H1 (cell line): ENCODE data around the gene RASGEF1C. TPM values are rescaled to one million over a fixed set of nuclear protein-coding genes. Genes with fewer than 3 reads are reported as not detected.

Experiments
- CTCF ChIA-PET: fragments of 300-600 bp; sonication (Branson Sonifier 250); formaldehyde crosslinking; loops from one replicate; lab custom pipeline; 2021; ENCODE audit not compliant: partially characterized antibody; lab: Charles Lee
- POLR2A ChIA-PET: fragments of 300-600 bp; sonication (Branson Sonifier 250); formaldehyde crosslinking; loops from one replicate; lab custom pipeline; 2021; ENCODE audit warnings: inconsistent platforms; ENCODE audit not compliant: partially characterized antibody; lab: Charles Lee
- DNase-seq, 2 experiments: peaks; one replicate each; pipeline versions ENCODE4 v3.0.0 to v3.0.0-alpha.2; 2010 to 2022; ENCODE audit warnings: low spot score in 2 of 2, low read depth in 1 of 2, mixed read lengths in 1 of 2
- FAIRE-seq: peaks from 2 replicates; lab custom pipeline; 2011; peaks lifted over from hg19 to GRCh38; lab: Jason Lieb, UNC
- H2AFZ ChIP-seq: 2 replicates; pipeline ENCODE4 v1.8.1; 2012; ENCODE audit warnings: low read length, inconsistent platforms
- H2AK5ac ChIP-seq: 2 replicates; pipeline ENCODE4 v1.6.1; 2013; ENCODE audit warnings: low read depth, low read length
- H2BK120ac ChIP-seq: replicated peaks from 2 replicates; pipeline ENCODE3; 2013; ENCODE audit warnings: low read depth, low read length, inconsistent platforms
- H2BK12ac ChIP-seq: 2 replicates; pipeline ENCODE4 v1.6.1; 2013; ENCODE audit warnings: low read depth, low read length
- H2BK15ac ChIP-seq: 2 replicates; pipeline ENCODE4 v1.6.1; 2013; ENCODE audit warnings: low read length
- H2BK20ac ChIP-seq: 2 replicates; pipeline ENCODE4 v1.6.1; 2013; ENCODE audit warnings: low read length
- H2BK5ac ChIP-seq: 2 replicates; pipeline ENCODE4 v1.6.1; 2013; ENCODE audit warnings: low read depth, low read length
- H3K14ac ChIP-seq: 2 replicates; pipeline ENCODE4 v1.6.1; 2013; ENCODE audit warnings: inconsistent platforms; ENCODE audit not compliant: insufficient read length
- H3K18ac ChIP-seq: 2 replicates; pipeline ENCODE4 v1.6.1; 2013; ENCODE audit warnings: low read length; ENCODE audit errors: extremely low read depth
- H3K23ac ChIP-seq: 2 replicates; pipeline ENCODE4 v1.6.1; 2013; ENCODE audit warnings: inconsistent platforms; ENCODE audit not compliant: insufficient read length
- H3K23me2 ChIP-seq: 2 replicates; pipeline ENCODE4 v1.6.1; 2013; ENCODE audit warnings: low read depth, low read length
- H3K27ac ChIP-seq: 2 replicates; pipeline ENCODE4 v1.6.1; 2011; ENCODE audit warnings: low read depth, low read length, inconsistent platforms
- H3K27me3 ChIP-seq, 4 experiments: replicated peaks in 1 of 4; 1 replicate in 1 of 4; 2 replicates in 3 of 4; pipeline versions ENCODE4 v1.6.1 to v1.8.1; 2011 to 2013; ENCODE audit warnings: low read length in 3 of 4, mild to moderate bottlenecking in 3 of 4, inconsistent platforms in 2 of 4, mixed read lengths in 2 of 4, moderate library complexity in 1 of 4; ENCODE audit not compliant: control insufficient read depth in 3 of 4, insufficient read depth in 3 of 4; ENCODE audit errors: extremely low read depth in 1 of 4
- H3K36me3 ChIP-seq, 4 experiments: 2 replicates each; pipeline versions ENCODE4 v1.6.1 to v1.8.1; 2011 to 2013; ENCODE audit warnings: mild to moderate bottlenecking in 4 of 4, low read length in 3 of 4, moderate library complexity in 2 of 4, control low read depth in 1 of 4, inconsistent platforms in 1 of 4; ENCODE audit not compliant: insufficient read depth in 4 of 4, control insufficient read depth in 2 of 4
- H3K4ac ChIP-seq: replicated peaks from 2 replicates; pipeline ENCODE3; 2013; ENCODE audit warnings: low read length, low read depth, mixed read lengths, inconsistent platforms; ENCODE audit not compliant: insufficient read length
- H3K4me1 ChIP-seq, 4 experiments: replicated peaks in 1 of 4; 1 replicate in 1 of 4; 2 replicates in 3 of 4; pipeline versions ENCODE4 v1.6.1 to v1.8.1; 2011 to 2013; ENCODE audit warnings: low read length in 3 of 4, inconsistent platforms in 2 of 4, mixed read lengths in 1 of 4; ENCODE audit not compliant: insufficient read depth in 4 of 4, control insufficient read depth in 3 of 4
- H3K4me2 ChIP-seq, 2 experiments: 2 replicates each; pipeline versions ENCODE4 v1.6.1 to v1.8.1; 2011 to 2013; ENCODE audit warnings: low read depth in 2 of 2, low read length in 2 of 2, control low read depth in 1 of 2, inconsistent platforms in 1 of 2, mild to moderate bottlenecking in 1 of 2; ENCODE audit not compliant: insufficient read depth in 1 of 2
- H3K4me3 ChIP-seq, 4 experiments: fragments of 200-600, 300-600 bp in 1 of 4; sonication (generic), shearing (Covaris generic), sonication (Bioruptor Twin) in 1 of 4; 2 replicates each; pipeline versions ENCODE4 v1.5.1 to v1.8.1; 2011 to 2016; ENCODE audit warnings: low read length in 4 of 4, low read depth in 3 of 4, control low read depth in 2 of 4, inconsistent platforms in 2 of 4, mild to moderate bottlenecking in 2 of 4, mixed read lengths in 1 of 4, moderate library complexity in 1 of 4; ENCODE audit not compliant: insufficient read depth in 2 of 4; ENCODE audit errors: extremely low read depth in 1 of 4
- H3K56ac ChIP-seq: replicated peaks from 2 replicates; pipeline ENCODE3; 2013; ENCODE audit warnings: low read depth, mild to moderate bottlenecking, mixed read lengths, low read length, inconsistent platforms; ENCODE audit not compliant: insufficient read length
- H3K79me1 ChIP-seq: 2 replicates; pipeline ENCODE4 v1.6.1; 2013; ENCODE audit warnings: low read depth, low read length, control low read depth
- H3K79me2 ChIP-seq, 2 experiments: 2 replicates each; pipeline versions ENCODE4 v1.6.1 to v1.8.1; 2012 to 2013; ENCODE audit warnings: low read length in 2 of 2, mild to moderate bottlenecking in 2 of 2, inconsistent platforms in 1 of 2; ENCODE audit not compliant: insufficient read depth in 2 of 2, control insufficient read depth in 1 of 2
- H3K9ac ChIP-seq, 4 experiments: replicated peaks in 1 of 4; 1 replicate in 1 of 4; 2 replicates in 3 of 4; pipeline versions ENCODE4 v1.6.1 to v1.8.1; 2011 to 2013; ENCODE audit warnings: low read depth in 3 of 4, low read length in 3 of 4, control low read depth in 2 of 4, mild to moderate bottlenecking in 2 of 4, moderate library complexity in 2 of 4, inconsistent platforms in 1 of 4; ENCODE audit errors: extremely low read depth in 1 of 4
- H3K9me3 ChIP-seq, 2 experiments: 2 replicates each; pipeline versions ENCODE4 v1.6.1 to v1.8.1; 2012 to 2013; ENCODE audit warnings: mild to moderate bottlenecking in 2 of 2, moderate library complexity in 2 of 2, control low read depth in 1 of 2, inconsistent platforms in 1 of 2, low read depth in 1 of 2, low read length in 1 of 2, mixed read lengths in 1 of 2; ENCODE audit not compliant: insufficient read depth in 2 of 2
- H4K20me1 ChIP-seq, 2 experiments: replicated peaks in 1 of 2; 2 replicates each; pipeline versions ENCODE3 to v1.8.1; 2011 to 2013; ENCODE audit warnings: inconsistent platforms in 2 of 2, low read length in 2 of 2, mild to moderate bottlenecking in 1 of 2; ENCODE audit not compliant: insufficient read depth in 2 of 2, control insufficient read depth in 1 of 2
- H4K5ac ChIP-seq: 2 replicates; pipeline ENCODE4 v1.6.1; 2013; ENCODE audit warnings: low read length, low read depth, mixed read lengths, inconsistent platforms; ENCODE audit not compliant: insufficient read length
- H4K8ac ChIP-seq: 2 replicates; pipeline ENCODE4 v1.8.0; 2013; ENCODE audit warnings: mild to moderate bottlenecking, moderate library complexity, low read length, inconsistent platforms; ENCODE audit not compliant: insufficient read depth; ENCODE audit errors: extremely low read depth
- H4K91ac ChIP-seq: replicated peaks from 2 replicates; pipeline ENCODE3; 2013; ENCODE audit warnings: low read length, mixed read lengths, inconsistent platforms; ENCODE audit not compliant: insufficient read length
- CHD1 ChIP-seq: IDR thresholded peaks from 2 replicates; pipeline ENCODE4 v1.6.1; 2012; ENCODE audit warnings: low read depth, low read length, improper control_type of control experiment
- FOSL1 ChIP-seq: IDR thresholded peaks from 2 replicates; pipeline ENCODE4 v1.6.1; 2011; ENCODE audit warnings: mild to moderate bottlenecking, low read depth, low read length, moderate library complexity; ENCODE audit not compliant: insufficient read depth
- GABPA ChIP-seq: IDR thresholded peaks from 2 replicates; pipeline ENCODE4 v1.6.1; 2011; ENCODE audit warnings: mild to moderate bottlenecking, low read length, moderate library complexity, borderline replicate concordance; ENCODE audit not compliant: insufficient read depth
- WGBS, 2 experiments: shearing (Covaris generic) in 1 of 2; methylation state at CpG; one replicate each; pipeline versions ENCODE4 v1.1.6 to v1.1.7; 2013 to 2015; ENCODE audit warnings: low lambda C conversion rate in 2 of 2, mixed read lengths in 2 of 2, inconsistent platforms in 1 of 2, low coverage in 1 of 2, missing lambda C conversion rate in 1 of 2; ENCODE audit not compliant: insufficient replicate concordance in 2 of 2, insufficient coverage in 1 of 2, insufficient read length in 1 of 2; ENCODE audit errors: extremely low coverage in 1 of 2, missing lambda C conversion rate in 1 of 2; 5-methylcytosine and 5-hydroxymethylcytosine counted together
- polyA plus RNA-seq, 7 experiments: library from polyadenylated mRNA; depleted of rRNA in 3 of 7; stranded (reverse) in 5 of 7; unstranded in 2 of 7; fragments of >200 nt in 5 of 7; fragments of 200-250 nt in 2 of 7; gene quantifications; 1 replicate in 5 of 7; 2 replicates in 1 of 7; 4 replicates in 1 of 7; pipeline versions ENCODE4 v1.2.1 to v1.2.3, GENCODE V29; 2011 to 2013; ENCODE audit warnings: missing spikeins in 2 of 7, mixed read lengths in 2 of 7
- total RNA-seq: library from RNA; stranded (reverse); fragmentation: NEBNext Ultra II Directional; extraction: Animal tissue kit (Norgen Biotek cat#: 25700); gene quantifications from 2 replicates; pipeline ENCODE4 v1.2.1, GENCODE V29; 2021

RASGEF1C gene
- total and polyA plus RNA-seq, 2 of the 8 experiments (the other 6 are each of a cell fraction or from before 2014, with no cell fraction given) = 0.26 to 0.61 TPM

GRCh38 chr5:180166176-180166575 lies 42.8 kb downstream of the RASGEF1C start:
- H2AK5ac ChIP-seq = no peak overlapping the region
- no peak overlapping the region for H2BK12ac ChIP-seq
- H2BK120ac ChIP-seq = no peak overlapping the region
- no peak overlapping the region for H2BK15ac ChIP-seq
- ChIA-PET POLR2A (no interaction called here), CTCF (interaction anchor here (0.6 kb wide), 2 partner anchors 27 to 40 kb away, joined by 3 read pairs; no protein-coding TSS in a partner anchor)
- H3K14ac ChIP-seq = no peak overlapping the region
- H2BK5ac ChIP-seq = no peak overlapping the region
- no peaks in the 10 kb centered on the region for H3K27me3 ChIP-seq
- DNase-seq (no peak), FAIRE-seq (no peak)
- no peaks in the 10 kb centered on the region for H3K23me2 ChIP-seq
- H2AFZ ChIP-seq = no peak overlapping the region
- no peak overlapping the region for H3K9ac ChIP-seq
- no peak overlapping the region for H3K4me3 ChIP-seq
- no peak overlapping the region for H3K27ac ChIP-seq
- 72% methylated on average over 2 of the region's 2 CpGs; no CpG with 5 or more reads in 1 of the 2 experiments for WGBS, 2 experiments
- H4K5ac ChIP-seq = no peak overlapping the region
- H4K20me1 ChIP-seq = no peaks in the 10 kb centered on the region
- no peaks in the 10 kb centered on the region for H3K79me2 ChIP-seq
- no peak overlapping the region for H4K91ac ChIP-seq
- TF ChIP-seq GABPA = no peak
- no peak for TF ChIP-seq CHD1
- no peak for TF ChIP-seq FOSL1
- no peak overlapping the region for H2BK20ac ChIP-seq
- no peak overlapping the region for H3K4me2 ChIP-seq
- H4K8ac ChIP-seq = no peak overlapping the region
- H3K9me3 ChIP-seq = no peaks in the 10 kb centered on the region
- no peak overlapping the region for H3K56ac ChIP-seq
- no peak overlapping the region for H3K18ac ChIP-seq
- H3K4ac ChIP-seq = no peak overlapping the region
- no peak overlapping the region for H3K23ac ChIP-seq
- H3K4me1 ChIP-seq = peaks cover 0 to 5% (median under 1%) of the 10 kb centered on the region in 4 experiments; a peak in 1 of 7 replicates
- no peaks in the 10 kb centered on the region for H3K36me3 ChIP-seq
- no peaks in the 10 kb centered on the region for H3K79me1 ChIP-seq
